ENCODE data around the gene ARFGAP3.

ARFGAP3 gene

GRCh38 chr22:42891696-42892095, 34.6 kb upstream of the ARFGAP3 start:
- no peak overlapping the region for H3K4me3 ChIP-seq (ENCODE audit: low read depth, low read length)
- no peak for DNase-seq (ENCODE audit: low read depth)
- no peak for TF ChIP-seq CTCF (IDR thresholded peaks at IDR 0.05; ENCODE audit: insufficient read depth, low read depth, low read length, missing control alignments)

- no peak overlapping the region for H3K4me3 ChIP-seq (ENCODE audit: low read depth, low read length)
- no peak for DNase-seq (ENCODE audit: low read depth)
- TF ChIP-seq CTCF (IDR thresholded peaks at IDR 0.05; ENCODE audit: insufficient read depth, low read depth, low read length, missing control alignments) = no peak
These were observed 33.9 kb upstream of the ARFGAP3 start for GRCh38 chr22:42891008-42891407.

- peak overlapping the region; percentile 50 for H3K4me3 ChIP-seq (ENCODE audit: low read depth, low read length)
- peak; percentile 94 for DNase-seq (ENCODE audit: low read depth)
- no peak for TF ChIP-seq CTCF (IDR thresholded peaks at IDR 0.05; ENCODE audit: insufficient read depth, low read depth, low read length, missing control alignments)
These were observed 32.2 kb upstream of the ARFGAP3 start for GRCh38 chr22:42889304-42889703.

- DNase-seq (ENCODE audit: low read depth) = no peak
These were observed 30.7 kb upstream of the ARFGAP3 start for GRCh38 chr22:42887523-42888507.

GRCh38 chr22:42887120-42887519, 30.0 kb upstream of the ARFGAP3 start:
- no peak for DNase-seq (ENCODE audit: low read depth)
- H3K4me3 ChIP-seq (ENCODE audit: low read depth, low read length) = no peak overlapping the region
- no peak for TF ChIP-seq CTCF (IDR thresholded peaks at IDR 0.05; ENCODE audit: insufficient read depth, low read depth, low read length, missing control alignments)

More at GRCh38 chr22:42887523-42888507, 30.7 kb upstream of the ARFGAP3 start:
- H3K4me3 ChIP-seq (ENCODE audit: low read depth, low read length) = no peak overlapping the region
- TF ChIP-seq CTCF (IDR thresholded peaks at IDR 0.05; ENCODE audit: insufficient read depth, low read depth, low read length, missing control alignments) = no peak

- H3K4me3 ChIP-seq (ENCODE audit: low read depth, low read length) = no peak overlapping the region
- no peak for TF ChIP-seq CTCF (IDR thresholded peaks at IDR 0.05; ENCODE audit: insufficient read depth, low read depth, low read length, missing control alignments)
- no peak for DNase-seq (ENCODE audit: low read depth)
These were observed 28.4 kb upstream of the ARFGAP3 start for GRCh38 chr22:42885446-42885845.

Measured in GM12865 (cell line).